ENCODE data around the gene LDLRAD4.

LDLRAD4 gene

GRCh38 chr18:13401404-13401803, 182.8 kb downstream of the LDLRAD4 start:
- Histone ChIP-seq H3K36me3 (ENCODE audit: control insufficient read depth, insufficient read depth, low read length) (no peaks in the 10 kb centered on the region), H2AFZ (no peak overlapping the region), H3K4me2 (ENCODE audit: low read length) (no peak overlapping the region), H3K4me1 (no peaks in the 10 kb centered on the region), H3K27ac (no peak overlapping the region), H3K9ac (no peak overlapping the region), H3K27me3 (ENCODE audit: control insufficient read depth, insufficient read depth, low read length) (no peaks in the 10 kb centered on the region), H3K4me3 (ENCODE audit: low read depth, low read length) (no peak overlapping the region), H3K79me2 (no peaks in the 10 kb centered on the region), H3K9me3 (ENCODE audit: control insufficient read depth, low read length) (no peaks in the 10 kb centered on the region)
- no peak for TF ChIP-seq CTCF (IDR thresholded peaks at IDR 0.05)

GRCh38 chr18:13401826-13402225, 183.3 kb downstream of the LDLRAD4 start:
- Histone ChIP-seq H3K4me3 (ENCODE audit: low read depth, low read length) (no peak overlapping the region), H3K27ac (no peak overlapping the region), H3K27me3 (ENCODE audit: control insufficient read depth, insufficient read depth, low read length) (no peaks in the 10 kb centered on the region), H3K36me3 (ENCODE audit: control insufficient read depth, insufficient read depth, low read length) (no peaks in the 10 kb centered on the region), H3K9me3 (ENCODE audit: control insufficient read depth, low read length) (no peaks in the 10 kb centered on the region), H3K9ac (no peak overlapping the region), H3K4me1 (no peaks in the 10 kb centered on the region), H2AFZ (no peak overlapping the region), H3K4me2 (ENCODE audit: low read length) (no peak overlapping the region), H3K79me2 (no peaks in the 10 kb centered on the region)
- no peak for TF ChIP-seq CTCF (IDR thresholded peaks at IDR 0.05)

- TF ChIP-seq CTCF (IDR thresholded peaks at IDR 0.05): no peak
- no peaks in the 10 kb centered on the region for H3K9me3 ChIP-seq (ENCODE audit: control insufficient read depth, low read length)
These were observed 185.4 kb downstream of the LDLRAD4 start for GRCh38 chr18:13403786-13404549.

GRCh38 chr18:13405305-13406038, 186.9 kb downstream of the LDLRAD4 start:
- no peak overlapping the region for H3K27ac ChIP-seq
- no peak overlapping the region for H3K4me3 ChIP-seq (ENCODE audit: low read depth, low read length)
- H3K4me2 ChIP-seq (ENCODE audit: low read length): no peak overlapping the region
- no peaks in the 10 kb centered on the region for H3K79me2 ChIP-seq
- no peak overlapping the region for H2AFZ ChIP-seq
- no peaks in the 10 kb centered on the region for H3K36me3 ChIP-seq (ENCODE audit: control insufficient read depth, insufficient read depth, low read length)
- H3K9me3 ChIP-seq (ENCODE audit: control insufficient read depth, low read length): no peaks in the 10 kb centered on the region
- TF ChIP-seq CTCF (IDR thresholded peaks at IDR 0.05): no peak
- no peaks in the 10 kb centered on the region for H3K4me1 ChIP-seq
- no peaks in the 10 kb centered on the region for H3K27me3 ChIP-seq (ENCODE audit: control insufficient read depth, insufficient read depth, low read length)
- no peak overlapping the region for H3K9ac ChIP-seq

More at GRCh38 chr18:13403786-13404549, 185.4 kb downstream of the LDLRAD4 start:
- H3K79me2 ChIP-seq: no peaks in the 10 kb centered on the region
- H3K27me3 ChIP-seq (ENCODE audit: control insufficient read depth, insufficient read depth, low read length): no peaks in the 10 kb centered on the region
- no peak overlapping the region for H3K4me3 ChIP-seq (ENCODE audit: low read depth, low read length)
- no peak overlapping the region for H3K4me2 ChIP-seq (ENCODE audit: low read length)
- no peak overlapping the region for H3K27ac ChIP-seq
- no peaks in the 10 kb centered on the region for H3K36me3 ChIP-seq (ENCODE audit: control insufficient read depth, insufficient read depth, low read length)
- H3K9ac ChIP-seq: no peak overlapping the region
- no peaks in the 10 kb centered on the region for H3K4me1 ChIP-seq
- H2AFZ ChIP-seq: no peak overlapping the region
